ENCODE data around the gene ZNF354C.

Gene ZNF354C

GRCh38 chr5:179127136-179128040 is 67.2 kb downstream of the ZNF354C start:
- DNase-seq, result no peak

GRCh38 chr5:179128041-179128365 is 67.8 kb downstream of the ZNF354C start:
- DNase-seq, result no peak

- no peak for DNase-seq
Measured at GRCh38 chr5:179128976-179129375, 68.8 kb downstream of the ZNF354C start.

- DNase-seq, result no peak
Measured at GRCh38 chr5:179129607-179130071, 69.5 kb downstream of the ZNF354C start.

GRCh38 chr5:179130101-179130681 is 70.0 kb downstream of the ZNF354C start:
- DNase-seq, result no peak

GRCh38 chr5:179131321-179131835 is 71.2 kb downstream of the ZNF354C start:
- no peak for DNase-seq

GRCh38 chr5:179131886-179132585 is 71.9 kb downstream of the ZNF354C start:
- DNase-seq, result no peak

- DNase-seq, result no peak
Measured at GRCh38 chr5:179132586-179133355, 72.6 kb downstream of the ZNF354C start.
